CD4-positive, alpha-beta T cell treated with Interleukin-2 at 100 ng/mL for 4 hours (primary cell): ENCODE measurements around the gene C9orf78.

Experiments used
- DNase-seq: peaks from one replicate; pipeline ENCODE4 v3.0.0-alpha.2; 2020; ENCODE audit warnings: low spot score

The C9orf78 gene, protein sequence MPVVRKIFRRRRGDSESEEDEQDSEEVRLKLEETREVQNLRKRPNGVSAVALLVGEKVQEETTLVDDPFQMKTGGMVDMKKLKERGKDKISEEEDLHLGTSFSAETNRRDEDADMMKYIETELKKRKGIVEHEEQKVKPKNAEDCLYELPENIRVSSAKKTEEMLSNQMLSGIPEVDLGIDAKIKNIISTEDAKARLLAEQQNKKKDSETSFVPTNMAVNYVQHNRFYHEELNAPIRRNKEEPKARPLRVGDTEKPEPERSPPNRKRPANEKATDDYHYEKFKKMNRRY

DNA sequence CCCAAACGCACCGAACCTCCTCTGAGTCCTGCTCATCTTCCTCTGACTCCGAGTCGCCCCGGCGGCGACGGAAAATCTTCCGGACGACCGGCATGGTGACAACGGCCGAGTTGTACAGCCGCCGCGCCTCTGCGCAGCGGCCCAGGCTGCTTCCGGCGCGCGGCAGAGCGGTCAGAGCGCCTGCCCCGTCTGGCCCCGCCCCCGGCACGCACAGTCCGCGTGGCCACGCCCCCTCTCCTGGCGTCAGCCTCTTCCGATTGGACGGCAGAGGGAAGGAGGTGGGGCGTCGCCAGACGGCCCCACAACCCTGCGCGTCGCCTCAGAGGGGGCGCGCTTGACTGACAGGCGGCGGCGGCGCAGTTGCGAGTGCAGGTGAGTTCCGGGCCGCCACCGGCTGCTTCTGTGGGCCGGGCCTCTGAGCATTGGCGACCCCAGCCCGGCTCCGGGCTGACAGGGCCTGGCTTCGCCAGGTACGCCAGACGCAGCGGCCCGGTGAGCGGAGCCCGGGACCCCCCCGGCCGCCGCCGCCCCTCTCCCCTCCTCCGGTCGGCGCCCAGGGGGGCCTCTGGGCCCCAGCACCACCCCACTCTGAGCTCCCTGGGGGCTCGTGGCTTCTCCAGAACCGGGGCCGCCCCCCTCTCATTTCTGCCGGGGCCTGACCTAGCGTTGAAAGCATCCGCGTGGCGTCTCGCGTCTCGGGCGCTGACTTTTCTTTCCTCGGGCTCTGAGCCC is at the start of gene C9orf78, which contains the start of gene USP20:
Gene C9orf78, minus strand, starts transcription at position 148 of the 732 bp plus-strand sequence. Its CDS starts 54 bp downstream, at position 94.
Gene USP20, plus strand, starts transcription at position 331 of the 732 bp plus-strand sequence. CDS start 17,098 bp downstream, outside the sequence.
- DNase-seq = peak; percentile 97

DNA sequence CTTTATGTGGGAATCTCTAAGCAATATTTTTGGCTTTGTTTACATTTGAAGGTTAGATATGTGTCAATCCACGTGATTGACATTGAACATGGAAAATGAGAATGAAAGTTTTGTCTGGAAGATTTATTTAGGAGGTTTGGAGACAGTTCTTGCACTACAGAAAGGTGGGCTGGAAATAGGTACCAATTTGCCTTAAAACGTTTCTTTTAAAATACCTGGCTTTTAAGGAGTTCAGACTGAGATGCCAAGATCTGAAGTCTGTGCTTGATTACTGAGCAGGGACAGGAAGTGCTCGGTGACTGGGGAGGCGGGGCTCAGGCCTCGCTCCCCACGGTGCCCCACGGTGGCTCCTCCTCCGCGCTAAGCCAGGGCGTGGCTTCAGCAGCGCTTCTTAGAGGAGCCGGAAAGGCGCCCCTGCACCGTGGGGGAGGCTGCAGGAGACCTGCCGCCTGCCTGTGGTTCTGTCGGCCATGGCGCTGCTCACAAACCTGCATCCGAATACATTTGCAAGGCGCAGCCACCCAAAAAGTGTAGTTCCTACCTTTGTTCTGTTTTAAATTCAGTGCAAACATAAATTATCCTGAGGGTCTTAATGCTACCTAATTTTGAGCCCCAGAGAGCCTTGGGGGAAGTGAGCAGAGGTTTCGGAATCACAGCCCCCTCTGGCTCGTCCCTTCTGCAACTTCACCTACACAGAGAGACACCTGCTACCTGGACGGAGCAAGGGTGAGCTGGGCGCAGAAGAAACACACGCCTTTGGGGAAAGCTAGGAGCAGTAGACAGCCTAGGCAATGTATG is 49.3 kb upstream of the C9orf78 start:
- peak; percentile 95 for DNase-seq

DNA sequence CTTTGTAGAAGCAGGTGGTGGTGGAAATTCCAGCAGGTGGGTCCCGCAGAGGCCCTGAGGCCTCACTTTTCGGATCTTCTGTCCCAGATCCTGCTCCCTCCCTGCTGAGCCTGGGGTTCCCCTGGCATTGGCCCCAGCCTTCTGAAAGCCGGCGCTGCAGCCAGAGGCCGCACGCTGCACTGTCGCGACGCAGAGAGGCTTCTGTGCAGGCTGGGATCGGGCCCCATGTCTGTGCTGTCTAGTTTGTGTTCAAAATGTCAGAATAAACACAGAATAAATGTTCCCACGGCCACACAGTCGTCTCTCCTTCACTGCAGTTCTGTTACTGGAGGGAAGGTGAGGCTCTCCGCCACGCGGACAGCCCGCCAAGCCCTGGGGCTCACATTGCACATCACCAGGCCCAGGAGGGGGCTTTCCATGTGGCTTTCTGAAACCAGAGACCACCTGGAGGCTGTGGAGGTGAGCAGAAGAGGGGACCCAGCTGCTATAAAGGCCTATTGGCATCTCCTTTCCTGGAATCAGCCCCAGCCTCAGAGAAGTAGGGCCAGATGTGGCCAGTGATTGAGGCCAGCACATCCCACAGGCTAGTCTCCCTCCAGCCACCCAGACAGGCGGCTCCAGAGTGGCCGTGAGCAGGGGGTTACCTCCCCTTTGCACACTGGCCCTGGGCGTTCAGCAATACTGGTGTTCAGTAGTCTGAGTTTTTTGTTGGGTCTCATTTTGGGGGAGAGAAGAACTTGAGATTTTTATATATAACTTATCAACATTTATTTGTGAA is 46.7 kb upstream of the C9orf78 start:
- DNase-seq = no peak

DNA sequence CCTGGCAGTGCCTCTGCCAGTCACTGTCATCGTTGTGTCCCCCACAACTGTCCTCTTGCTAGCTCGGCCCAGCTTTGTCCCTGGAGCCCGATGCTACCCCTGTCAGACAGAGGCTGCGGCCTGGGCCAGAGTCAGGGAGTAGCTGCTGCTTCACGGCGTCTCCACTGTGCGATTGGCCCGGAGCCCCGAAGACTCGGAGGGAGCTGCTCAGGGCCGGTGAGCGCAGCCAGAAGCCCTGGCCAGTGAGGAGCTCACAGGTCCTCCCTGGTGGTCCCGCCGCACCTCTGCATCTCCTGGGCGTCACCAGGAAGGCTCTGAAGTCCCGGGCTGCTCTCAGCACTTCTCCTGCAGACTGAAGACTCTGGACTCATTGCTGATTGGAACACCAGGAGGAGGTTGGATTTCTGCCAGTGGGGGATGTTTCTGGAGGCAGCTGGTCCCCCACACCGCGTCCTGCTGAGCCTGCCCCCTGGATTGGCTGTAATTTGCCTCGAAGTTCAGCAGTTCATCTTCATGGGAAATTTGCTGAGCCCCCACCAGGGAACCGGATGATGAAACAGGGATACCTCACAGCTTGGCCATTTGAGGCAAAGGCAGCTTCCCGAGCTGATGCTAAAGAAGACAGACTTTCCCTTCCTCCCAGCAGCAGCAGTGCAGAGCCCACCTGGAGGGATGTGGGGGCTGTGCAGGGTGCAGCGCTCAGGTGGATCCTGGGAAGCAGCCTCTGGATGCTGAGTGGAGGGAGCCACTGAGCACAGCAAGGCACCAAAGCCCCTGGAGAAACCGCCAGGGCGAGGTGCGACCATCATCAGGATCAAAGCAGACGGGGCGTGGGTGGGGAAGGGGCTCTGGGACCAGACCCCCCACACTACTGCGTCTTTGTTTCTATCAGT is 45.8 kb upstream of the C9orf78 start:
- no peak for DNase-seq

DNA sequence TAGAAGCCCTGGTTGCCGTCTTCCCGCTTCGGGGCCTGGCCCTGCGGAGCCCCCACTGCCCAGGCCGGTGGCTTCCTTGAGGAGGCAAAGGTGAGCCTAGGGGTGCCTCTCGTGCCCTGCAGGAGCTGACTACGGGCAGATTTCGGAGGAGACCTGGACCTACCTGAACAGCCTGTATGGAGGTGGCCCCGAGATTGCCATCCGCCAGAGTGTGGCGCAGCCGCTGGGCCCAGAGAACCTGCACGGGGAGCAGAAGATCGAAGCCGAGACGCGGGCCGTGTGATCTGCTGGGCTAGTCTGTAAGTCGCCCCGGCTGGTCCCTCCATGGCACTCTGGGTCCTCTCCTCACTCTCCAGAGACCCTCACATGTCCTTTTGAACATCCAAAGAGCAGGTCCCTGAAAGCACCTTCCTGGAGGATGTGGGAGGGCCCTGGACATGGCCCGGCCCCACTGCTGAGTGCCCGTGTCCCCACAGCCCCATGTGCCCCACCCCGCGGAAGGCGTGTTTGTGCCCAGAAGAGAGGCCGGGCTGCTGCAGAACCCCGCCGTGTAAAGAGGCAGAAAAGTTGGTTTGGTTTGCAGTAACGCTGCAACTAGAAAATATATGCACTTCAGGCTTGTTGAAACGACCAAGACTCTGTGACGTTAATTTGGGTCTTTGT is 45.0 kb upstream of the C9orf78 start:
- no peak for DNase-seq

DNA sequence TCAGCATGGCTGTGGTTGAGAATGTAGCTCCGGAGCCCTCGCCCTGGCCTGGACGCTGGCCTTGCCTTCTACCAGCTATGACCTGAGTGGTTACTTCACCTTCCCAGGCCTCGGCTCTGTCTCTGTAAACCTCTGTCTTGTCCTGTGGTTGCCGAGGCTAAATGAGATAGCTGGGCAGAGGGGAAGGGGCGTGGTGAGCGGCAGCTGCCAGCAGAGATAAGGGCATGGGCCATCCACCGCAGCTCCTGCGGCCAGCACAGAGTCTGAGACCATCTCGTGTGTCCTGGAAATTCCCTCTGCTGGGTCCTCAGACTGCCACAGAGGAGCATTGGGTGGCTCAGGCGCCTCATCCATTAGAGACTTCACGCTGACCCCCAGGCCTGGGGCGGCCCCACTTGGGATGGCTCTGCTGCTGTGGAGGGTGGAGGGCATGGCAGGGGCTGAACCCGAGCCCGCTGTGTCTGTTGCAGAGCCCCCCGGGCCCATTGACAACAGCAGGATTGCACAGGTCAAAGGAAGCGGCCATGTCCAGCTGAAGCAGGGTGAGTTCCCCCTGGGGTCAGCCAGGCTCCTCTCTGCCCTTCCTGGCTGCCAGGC is 44.1 kb upstream of the C9orf78 start:
- DNase-seq = no peak

DNA sequence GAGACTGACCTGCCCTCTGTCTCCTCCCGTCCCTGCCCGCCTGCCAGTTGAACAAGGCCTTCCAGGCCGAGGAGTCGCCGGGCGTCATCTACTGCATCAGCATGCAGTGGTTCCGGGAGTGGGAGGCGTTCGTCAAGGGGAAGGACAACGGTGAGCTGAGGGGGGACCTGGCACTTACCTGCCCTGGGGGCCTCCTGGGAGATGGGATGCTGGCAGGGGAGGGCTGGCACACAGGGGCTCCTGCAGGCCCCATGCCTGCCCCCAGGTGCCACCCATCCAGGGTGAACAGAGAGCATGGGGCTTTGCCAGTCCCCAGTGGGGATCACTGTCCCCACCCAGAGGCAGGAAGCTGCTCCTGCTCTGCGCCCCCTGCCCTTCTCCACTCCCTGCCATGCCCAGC is 43.2 kb upstream of the C9orf78 start:
- DNase-seq = no peak

DNA sequence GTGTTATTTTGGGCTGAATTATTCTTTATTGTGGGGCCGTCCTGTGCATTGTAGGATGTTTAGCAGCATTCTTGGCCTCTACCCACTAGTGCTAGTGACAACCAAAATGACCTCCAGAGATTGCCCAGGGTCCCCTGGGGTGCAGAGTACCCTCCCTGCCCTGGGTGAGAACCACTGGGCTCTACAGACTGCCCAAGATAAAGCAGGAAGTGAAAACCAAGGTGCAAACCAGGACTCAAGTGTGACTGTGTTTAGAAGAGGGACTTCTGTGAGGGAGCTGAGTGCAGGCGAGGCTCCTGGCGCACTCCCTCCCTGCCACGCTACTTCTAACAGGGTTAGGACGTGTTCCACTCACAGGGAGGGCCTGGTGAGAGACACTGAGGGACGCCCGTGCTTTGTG is 41.7 kb upstream of the C9orf78 start:
- DNase-seq = no peak

DNA sequence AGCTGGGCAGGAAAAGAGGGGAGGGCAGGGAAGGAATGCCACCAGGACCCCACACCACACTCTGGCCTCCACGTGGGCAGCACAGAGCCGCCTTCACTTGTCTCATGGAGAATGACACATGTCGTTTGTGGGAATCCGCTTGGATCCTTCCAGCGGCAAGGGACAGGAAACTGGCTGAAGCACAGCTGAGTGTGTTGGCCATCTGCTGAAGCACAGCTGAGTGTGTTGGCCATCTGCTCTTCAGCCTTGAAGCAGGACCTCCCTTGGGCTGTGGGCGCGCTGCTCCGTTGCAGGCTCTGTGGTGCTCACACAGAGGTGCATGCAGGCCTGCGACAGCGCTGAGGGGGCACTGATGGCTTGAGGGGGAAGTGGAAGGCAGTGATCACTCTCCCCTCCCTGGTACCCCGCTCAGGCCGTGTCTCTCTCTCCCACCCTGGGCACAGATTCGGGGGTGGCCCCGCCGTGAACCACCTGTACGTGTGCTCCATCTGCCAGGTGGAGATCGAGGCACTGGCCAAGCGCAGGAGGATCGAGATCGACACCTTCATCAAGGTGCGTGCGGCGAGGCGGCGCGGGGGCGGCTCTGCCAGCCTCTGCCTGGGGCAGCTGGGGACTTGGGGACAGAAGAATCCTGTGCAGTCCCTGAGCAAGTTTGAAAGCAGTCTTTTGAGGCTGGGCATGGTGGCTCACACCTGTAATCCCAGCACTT is 40.8 kb upstream of the C9orf78 start:
- no peak for DNase-seq

DNA sequence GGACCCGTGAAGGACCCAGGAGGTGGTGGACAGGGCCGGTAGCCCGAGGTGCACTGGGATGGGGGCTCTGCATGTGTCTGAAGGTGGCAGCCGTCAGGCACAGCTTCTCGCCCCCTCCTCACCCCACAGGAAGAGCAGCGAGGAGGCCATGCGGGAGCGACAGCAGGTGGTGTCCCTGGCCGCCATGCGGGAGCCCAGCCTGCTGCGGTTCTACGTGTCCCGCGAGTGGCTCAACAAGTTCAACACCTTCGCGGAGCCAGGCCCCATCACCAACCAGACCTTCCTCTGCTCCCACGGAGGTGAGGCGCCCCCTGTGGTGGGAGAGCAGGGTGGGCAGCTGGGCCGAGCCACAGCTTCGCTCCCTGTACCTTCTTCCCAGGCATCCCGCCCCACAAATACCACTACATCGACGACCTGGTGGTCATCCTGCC is 40.1 kb upstream of the C9orf78 start:
- DNase-seq = no peak

DNA sequence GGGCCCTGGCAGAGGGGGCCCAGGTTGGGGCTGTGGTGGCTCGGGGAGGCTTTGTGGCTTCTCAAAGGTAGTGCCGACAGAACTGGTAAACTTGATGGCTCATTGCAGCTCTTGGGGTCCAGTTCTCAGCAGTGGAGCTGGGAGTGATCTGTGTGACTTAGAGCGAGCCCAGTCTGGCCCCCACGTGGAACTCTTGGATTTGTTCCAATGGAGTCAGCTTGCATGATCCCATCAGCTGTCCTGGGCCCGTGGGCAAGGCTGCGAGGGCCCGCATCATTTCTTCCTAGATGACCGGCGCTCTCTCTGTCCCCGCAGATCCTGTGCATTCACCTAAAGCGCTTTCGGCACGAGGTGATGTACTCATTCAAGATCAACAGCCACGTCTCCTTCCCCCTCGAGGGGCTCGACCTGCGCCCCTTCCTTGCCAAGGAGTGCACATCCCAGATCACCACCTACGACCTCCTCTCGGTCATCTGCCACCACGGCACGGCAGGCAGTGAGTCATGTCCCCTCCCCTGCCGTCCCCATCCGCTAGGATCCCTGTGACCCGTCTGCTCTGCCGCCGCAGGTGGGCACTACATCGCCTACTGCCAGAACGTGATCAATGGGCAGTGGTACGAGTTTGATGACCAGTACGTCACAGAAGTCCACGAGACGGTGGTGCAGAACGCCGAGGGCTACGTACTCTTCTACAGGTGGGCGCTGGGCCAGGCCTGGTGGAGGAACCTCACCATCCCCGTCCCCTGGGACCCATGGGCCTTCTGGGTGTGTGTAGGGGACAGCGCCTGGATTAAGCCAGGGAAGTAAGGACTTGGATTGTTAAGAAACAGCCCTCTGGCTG is 39.4 kb upstream of the C9orf78 start:
- DNase-seq = no peak

DNA sequence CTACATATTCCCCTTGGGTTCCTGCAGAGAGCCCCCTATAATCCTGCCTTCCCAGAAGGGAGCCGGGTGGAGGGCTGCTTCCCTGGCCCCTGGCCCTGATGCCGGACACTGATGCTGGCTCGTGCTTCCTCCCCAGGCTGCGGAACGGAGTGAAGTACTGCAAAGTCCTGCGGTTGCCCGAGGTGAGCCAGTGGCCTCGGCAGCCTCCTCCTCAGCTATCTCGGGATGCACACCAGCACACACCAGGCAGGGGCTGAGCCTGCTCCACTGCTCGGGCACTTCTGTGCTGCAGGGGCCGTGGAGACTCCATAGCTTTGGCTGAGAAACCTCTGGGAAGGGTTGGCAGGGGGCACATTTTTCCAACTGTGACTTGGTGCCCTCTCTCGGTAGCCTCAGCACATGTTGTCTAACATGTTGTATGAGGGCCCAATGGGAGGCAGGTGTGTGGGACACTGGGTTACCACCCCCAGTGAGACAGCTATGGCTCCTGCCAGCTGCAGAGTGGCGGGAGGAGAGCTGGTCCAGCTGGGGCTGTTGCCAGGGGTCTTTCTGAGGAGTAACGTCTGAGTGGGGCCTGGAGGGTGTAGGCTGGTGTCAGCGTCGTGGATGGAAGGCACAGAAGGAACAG is 38.6 kb upstream of the C9orf78 start:
- no peak for DNase-seq

DNA sequence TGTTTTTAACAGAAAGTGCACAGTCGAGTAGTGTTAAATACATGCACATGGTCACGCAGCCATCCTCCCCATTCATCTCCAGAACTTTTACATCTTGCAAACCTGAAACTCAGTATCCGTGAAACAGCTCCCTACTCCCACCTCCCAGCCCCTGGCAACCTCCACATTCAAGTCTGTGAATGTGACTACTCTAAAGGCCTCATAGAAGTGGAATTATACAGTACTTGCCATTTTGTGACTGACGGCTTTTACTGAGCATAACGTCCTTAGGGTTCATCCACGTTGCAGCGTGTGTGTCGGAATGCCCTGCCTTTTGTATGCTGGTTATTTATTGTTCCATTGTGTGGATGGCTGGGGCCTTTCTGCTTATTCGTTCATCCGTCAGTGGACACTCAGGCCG is 36.0 kb upstream of the C9orf78 start:
- DNase-seq = no peak

DNA sequence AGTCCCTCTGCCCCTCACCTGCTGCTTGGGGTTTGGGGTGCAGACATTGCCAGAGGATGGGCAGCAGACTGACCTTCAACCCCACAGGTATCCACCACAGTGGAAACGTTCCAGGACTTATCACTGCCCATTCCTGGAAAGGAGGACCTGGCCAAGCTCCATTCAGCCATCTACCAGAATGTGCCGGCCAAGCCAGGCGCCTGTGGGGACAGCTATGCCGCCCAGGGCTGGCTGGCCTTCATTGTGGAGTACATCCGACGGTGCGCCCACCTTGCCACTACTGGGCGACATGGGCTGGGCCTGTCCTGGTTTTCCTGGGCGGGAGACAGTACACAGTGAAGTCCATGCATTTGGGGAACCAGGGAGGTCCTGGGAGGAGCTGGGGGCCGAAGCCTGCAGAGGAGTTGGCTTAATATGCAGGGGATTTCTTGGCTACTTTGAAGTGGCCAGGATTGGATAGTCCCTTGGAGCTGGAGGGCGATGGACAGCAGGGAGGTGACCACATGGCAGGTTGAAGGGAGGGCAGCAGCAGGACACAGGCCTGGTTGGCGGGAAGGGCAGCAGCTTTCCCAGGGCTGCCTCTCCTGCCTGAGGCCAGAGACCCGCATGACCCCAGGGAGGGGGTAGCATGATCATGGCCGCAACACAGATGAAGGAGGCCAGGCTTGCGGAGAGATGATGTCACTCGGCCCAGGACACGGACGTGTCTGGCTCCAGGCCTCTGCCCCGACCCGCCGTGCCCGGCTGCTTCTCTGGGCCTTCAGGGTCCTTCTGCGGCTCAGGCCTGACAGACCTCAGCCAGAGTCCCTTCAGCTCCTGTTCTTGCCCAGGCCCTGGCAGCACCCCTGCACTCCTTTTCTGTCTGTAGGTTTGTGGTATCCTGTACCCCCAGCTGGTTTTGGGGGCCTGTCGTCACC is 34.8 kb upstream of the C9orf78 start:
- DNase-seq = no peak

DNA sequence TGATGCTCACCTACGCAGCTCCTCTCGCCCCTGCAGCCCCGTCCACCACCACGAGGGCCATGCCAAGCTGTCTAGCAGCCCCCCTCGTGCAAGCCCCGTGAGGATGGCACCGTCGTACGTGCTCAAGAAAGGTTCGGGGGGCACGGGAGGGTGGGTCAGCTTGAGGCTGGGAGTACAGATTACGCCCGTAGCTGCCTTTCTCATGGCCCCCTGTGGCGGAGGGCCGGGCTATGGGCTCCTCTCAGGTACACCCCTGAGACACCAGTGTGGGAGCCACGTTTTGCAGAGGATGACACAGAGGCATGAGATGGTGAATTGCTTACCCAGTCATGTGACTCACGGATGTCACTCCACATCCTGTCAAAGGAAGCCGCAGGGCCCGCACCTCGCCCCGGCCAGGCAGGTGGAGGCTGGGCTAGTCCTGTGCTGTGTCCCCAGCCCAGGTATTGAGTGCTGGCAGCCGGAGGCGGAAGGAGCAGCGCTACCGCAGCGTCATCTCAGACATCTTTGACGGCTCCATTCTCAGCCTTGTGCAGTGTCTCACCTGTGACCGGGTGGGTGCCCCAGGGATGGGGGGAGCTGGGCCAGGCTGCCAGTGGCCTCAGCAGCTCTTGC is 33.9 kb upstream of the C9orf78 start:
- peak; percentile 96 for DNase-seq
